GM19467 (cell line): Measurements from ENCODE around the gene C1orf53.
"Not testable (repeated sequence)": the region's sequence is repeated elsewhere in the genome, so short reads cannot be mapped to it uniquely, and the experiment has no call there.

Experiments
- ATAC-seq: cut with Tn5 transposase; IDR thresholded peaks from one replicate; pipeline ENCODE4 v1.9.1; 2021; ENCODE audit warnings: mild to moderate bottlenecking, moderate library complexity; ENCODE audit not compliant: unreplicated experiment

Gene C1orf53

DNA sequence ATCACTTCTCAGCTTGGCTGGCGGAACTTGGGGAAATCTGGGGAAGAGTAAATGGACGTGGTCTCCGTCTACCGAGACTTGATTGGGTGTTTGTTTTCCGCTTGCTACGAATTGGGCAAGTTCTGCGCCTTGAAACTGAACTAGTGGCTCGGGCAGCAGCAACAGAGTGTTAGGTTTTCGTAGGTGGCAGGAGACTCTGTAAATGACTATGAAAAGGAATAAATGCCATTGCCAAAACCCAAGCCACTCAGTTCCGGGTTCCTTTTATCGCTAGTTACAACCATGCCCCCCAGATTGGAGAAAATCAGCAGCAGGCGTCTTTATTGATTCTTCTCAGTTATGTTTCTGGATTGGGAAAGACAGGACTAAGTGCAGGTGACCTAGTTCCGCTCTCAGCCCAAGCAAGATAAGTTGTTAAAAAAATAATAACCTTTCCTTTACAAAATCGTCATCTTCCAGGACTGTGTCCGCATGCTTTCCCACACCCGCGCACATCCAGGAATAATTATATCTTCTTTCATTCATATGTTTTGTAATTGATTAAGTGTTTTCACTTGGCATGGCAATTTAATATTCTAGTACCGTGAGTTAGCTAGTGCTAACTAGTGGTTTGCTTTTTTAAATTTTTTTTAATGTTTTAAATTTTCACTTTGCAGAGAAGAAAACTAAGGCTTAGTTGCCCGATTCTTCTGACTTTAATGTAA is 18.1 kb downstream of the C1orf53 start:
- ATAC-seq: no peak

DNA sequence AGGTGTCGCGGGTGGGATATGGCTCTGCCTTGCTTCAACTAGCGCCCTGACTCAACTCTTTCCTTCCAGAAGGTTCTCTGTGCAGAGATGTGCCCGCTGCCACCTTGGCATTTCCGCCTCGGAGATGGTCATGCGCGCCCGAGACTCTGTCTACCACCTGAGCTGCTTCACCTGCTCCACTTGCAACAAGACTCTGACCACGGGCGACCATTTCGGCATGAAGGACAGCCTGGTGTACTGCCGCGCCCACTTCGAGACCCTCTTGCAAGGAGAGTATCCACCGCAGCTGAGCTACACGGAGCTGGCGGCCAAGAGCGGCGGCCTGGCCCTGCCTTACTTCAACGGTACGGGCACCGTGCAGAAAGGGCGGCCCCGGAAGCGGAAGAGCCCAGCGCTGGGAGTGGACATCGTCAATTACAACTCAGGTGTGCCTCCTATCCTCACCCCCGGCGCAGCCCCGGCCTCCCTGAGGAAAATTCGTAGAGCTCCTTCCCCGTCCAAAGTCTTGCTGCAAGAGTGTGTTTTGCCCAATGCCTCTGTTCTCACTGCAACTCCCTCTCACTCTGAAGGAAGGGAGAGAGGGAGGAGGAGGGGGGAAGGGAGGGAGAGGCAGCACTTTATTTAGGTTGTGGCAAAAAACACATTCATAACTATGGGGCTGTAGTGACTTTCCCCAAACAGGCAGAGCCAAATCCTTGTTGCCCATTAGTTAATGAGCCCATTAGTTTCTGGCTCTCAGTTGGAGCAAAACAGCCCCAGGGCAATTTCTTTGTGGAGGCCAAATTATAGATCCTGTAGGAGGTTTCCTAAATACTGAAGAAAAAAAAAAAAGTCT is 19.0 kb downstream of the C1orf53 start:
- no peak for ATAC-seq

GRCh38 chr1:197922070-197922390 is 19.6 kb downstream of the C1orf53 start:
- ATAC-seq: no peak

GRCh38 chr1:197923038-197923437 is 20.6 kb downstream of the C1orf53 start:
- no peak for ATAC-seq

DNA sequence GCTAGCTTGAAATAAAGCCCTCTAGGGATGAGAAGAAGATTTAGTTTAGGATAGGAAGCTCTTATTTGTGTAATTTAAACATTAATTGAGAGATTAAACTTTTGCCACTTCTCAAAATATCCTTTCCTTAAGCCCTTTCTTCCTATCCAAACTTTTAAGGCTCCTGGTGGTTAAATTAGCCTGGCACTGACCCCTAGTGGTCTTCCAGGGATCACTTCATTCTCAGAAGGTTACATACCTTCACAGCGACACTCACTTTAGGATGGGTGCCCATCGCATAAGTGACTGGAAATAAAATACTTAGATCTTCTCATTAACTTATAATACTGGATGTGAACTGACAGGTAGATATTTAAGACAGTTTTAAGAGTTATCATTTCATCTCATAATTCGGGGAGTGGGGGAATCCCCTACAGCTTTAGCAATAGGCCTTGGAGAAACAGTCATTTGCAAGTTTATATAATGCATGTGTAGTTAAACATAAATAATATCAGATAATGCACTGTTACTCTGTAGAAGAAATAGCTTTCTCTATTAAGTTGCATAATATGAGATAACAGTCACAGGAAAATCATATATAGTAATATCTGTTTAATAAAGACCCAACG is 22.2 kb downstream of the C1orf53 start:
- ATAC-seq: peak; percentile 75

DNA sequence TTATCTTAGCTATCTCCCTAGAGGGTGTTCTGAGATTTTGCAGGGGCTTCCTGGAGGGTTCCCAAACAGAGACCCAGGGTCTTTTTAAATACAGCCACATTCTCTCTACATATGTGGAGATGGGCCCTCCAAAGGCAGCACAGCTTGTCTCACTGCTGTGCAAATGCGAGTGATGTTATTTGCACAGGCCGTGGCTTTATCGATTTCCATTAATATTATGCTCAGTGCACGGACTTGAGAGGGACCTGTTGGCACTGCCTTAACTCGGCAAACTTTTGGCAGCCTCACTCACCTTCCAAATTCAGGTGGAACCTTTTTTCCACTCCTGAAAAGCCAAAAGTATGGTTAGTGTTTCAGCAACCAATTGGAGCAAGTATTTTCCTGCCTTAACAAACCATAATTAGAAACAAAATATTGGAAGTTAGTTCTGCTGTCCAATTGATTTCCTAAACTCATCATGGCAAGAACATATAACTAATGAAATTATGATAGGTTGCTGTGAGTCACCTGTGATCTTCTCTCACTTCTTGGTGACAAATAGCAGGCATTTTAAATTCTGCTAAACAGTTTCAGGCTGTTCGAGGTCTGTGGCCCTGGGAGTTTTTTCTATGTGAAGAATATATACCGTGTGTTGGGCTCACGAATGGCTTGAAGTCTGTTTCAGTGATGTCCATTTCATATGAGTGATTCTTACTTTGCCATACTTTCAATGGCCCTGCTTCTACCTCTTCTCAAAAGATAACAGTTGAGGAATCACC is 25.7 kb downstream of the C1orf53 start:
- ATAC-seq: no peak

DNA sequence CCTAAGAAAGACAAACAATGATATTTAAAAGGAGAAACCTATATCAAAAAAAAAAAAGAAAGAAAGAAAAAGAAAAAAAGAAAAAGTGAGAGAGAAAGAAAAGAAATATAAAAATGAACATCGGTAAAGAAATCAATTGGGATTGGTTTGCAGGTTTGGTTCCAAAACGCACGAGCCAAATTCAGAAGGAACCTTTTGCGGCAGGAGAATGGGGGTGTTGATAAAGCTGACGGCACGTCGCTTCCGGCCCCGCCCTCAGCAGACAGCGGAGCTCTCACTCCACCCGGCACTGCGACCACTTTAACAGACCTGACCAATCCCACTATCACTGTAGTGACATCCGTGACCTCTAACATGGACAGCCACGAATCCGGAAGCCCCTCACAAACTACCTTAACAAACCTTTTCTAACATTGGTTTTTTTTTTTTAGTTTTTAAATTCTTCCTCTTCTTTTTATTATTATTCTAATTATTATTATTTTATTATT is 26.5 kb downstream of the C1orf53 start:
- no peak for ATAC-seq

DNA sequence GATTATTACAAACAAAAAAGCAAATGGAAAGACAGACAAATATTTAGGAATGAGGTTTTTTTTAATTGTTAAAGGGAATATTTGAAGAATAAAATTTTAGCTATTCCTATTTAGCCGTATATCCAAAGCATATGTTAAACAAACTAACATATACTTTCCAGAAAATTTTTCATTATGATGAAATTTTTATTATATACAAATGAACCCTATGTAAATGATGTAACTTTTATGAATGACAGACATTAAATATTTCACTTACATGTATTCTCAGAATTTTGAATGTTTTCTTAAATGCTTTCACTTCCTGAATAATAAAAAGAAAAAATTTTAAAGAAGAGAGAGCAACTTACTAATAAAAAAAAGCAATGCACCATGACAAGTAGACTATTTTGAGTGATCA is 30.6 kb downstream of the C1orf53 start:
- ATAC-seq: no peak

GRCh38 chr1:197933647-197934046 is 31.2 kb downstream of the C1orf53 start:
- no peak for ATAC-seq

- ATAC-seq: no peak
Measured at GRCh38 chr1:197937381-197937780, 35.0 kb downstream of the C1orf53 start.

- no peak for ATAC-seq
Measured at GRCh38 chr1:197937892-197938291, 35.5 kb downstream of the C1orf53 start.

DNA sequence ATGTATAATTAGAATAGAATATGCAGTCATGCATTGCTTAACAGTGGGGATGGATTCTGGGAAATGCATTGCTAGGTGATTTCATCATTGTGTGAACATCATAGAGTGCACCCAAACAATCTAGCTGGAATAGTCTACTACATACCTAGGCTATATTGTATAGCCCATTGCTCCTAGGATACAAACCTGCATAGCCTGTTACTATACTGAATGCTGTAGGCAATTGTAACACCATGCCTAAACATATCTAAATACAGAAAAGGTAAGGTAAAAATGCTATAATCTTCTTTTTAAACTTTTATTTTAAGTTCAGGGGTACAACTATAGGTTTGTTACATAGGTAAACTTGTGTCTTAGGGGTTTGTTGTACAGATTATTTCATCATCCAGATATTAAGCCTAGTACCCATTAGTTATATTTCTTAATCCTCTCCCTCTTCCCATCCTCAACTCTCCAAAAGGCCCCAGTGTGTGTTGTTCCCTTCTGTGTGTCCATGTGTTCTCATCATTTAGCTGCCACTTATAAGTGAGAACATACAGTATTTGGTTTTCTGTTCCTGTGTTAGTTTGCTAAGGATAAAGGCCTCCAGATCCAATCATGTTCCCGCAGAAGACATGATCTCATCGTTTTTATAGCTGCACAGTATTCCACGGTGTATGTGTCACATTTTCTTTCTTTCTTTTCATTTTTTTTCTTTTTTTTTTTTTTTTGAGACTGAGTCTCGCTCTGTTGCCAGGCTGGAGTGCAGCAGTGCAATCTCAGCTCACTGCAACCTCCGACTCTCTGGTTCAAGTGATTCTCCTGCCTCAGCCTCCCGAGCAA is 36.9 kb downstream of the C1orf53 start:
- not testable (repeated sequence) for ATAC-seq

GRCh38 chr1:197942042-197942441 is 39.6 kb downstream of the C1orf53 start:
- no peak for ATAC-seq

GRCh38 chr1:197944485-197944884 is 42.1 kb downstream of the C1orf53 start:
- ATAC-seq: no peak

DNA sequence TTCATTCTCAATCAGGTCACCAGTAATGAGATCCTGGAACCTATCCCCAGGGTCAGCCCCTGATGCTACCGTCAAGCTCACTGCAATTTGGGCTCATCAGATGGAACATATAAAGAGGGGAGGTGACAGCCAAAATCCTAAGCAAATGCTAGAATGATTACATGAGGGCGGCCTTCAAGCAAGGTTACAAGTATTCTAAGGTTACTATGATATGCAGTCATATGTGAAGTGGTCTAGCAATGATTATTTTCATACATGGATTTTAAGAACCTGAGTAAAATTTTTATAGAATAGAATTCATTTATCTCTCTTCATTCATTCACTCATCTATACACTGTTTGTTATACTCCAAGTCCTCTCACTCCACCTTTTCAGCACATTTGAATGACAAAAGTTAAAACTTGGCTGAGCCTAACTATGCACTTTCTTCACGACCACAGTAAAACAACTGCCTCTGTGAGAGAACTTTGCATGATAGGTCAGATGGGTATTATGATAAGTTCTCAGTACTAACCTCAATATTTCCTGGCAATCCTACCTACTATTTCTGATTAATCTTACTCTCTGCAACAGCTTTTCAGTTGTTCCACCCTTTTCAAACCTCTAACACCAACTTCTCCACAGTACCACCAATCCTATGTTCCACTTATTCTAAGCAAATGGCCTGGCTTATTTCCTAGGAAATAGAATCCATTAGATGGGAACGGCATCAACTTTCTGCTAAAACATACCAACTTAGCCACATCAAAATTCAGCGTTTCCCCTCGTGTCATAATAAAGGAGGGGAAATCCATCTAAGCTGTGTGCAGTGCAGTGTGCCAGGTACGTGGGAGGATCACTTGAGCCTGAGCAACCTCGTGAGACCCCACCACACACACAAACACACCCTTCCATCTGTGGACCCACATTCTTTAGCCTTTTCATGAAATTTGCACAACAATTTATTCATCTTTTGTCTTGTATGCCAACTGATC is 46.8 kb downstream of the C1orf53 start:
- no peak for ATAC-seq

DNA sequence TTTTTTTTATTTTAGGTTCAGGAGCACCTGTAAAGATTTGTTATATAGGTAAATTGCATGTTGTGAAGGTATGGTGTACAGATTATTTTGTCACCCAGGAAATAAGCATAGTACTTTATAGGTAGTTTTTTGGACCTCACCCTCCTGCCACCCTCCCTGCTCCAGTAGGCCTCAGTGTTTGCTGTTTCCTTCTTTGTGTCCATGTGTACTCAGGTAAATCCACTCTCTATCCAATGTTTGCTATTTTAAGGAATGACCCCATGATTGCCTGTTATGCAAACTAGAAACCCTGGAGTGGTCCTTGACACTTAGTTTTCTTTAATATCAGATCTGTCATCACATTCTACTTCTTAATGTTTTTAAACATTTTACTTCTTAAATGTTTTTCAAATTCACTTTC is 48.7 kb downstream of the C1orf53 start:
- ATAC-seq: no peak

DNA sequence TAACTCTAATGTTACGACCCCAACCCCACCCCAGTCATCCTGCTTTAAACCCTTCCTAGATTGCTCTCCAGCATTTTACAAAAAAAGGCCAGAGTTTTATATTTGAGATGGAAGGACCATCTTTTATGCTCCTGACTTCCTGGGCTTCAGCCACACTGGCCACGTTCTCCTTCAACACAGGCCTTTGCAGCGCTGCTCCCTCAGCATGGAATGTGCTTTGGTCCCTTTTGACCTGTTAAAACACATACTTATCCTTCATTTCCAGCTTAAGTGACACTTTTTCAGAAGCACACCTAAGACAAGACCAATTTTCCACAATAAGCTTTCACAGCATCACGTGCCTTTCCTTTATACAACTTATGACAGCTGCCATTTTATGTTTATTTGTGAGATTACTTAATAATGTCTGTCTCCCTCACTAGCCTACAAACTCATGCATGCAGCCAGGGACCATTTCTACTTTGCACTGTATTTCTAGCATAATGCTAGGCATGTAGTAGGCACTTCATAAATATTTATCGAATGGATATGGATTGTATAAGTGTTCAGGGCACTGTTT is 49.3 kb downstream of the C1orf53 start:
- ATAC-seq: no peak

DNA sequence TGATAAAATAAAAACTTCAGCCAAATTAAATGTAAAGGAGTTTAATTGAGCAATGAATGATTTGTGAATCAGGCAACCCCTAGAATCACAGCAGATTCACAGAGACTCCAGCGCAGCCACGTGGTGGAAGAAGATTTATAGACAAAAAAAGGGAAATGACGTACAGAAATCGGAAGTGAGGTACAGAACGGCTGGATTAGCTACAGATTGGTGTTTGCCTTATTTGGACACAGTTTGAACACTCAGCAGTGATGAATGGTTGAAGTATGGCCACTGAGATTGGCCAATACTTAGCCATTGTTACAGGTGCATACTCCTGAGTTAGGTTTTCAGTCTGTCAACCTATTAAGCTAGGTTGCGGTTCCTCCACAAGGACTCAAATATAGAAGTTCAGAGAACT is 51.0 kb downstream of the C1orf53 start:
- not testable (repeated sequence) for ATAC-seq
